Mucosa of descending colon (tissue), 3 donors: ENCODE results near the gene C19orf85. TPM values are rescaled to one million over a fixed set of nuclear protein-coding genes. Genes with fewer than 3 reads are reported as not detected.

Experiments
- ATAC-seq: fragments of 200-7000 bp; cut with Tn5 transposase; one replicate; pipeline ENCODE4 v1.9.1; 2020; ENCODE audit warnings: mild to moderate bottlenecking, moderate library complexity
- DNase-seq, 3 donors: peaks; one replicate each; pipeline ENCODE4 v3.0.0-alpha.2; 2020
- H3K36me3 ChIP-seq: fragments of 200-600 bp; one replicate; pipeline ENCODE4 v1.8.0; 2021; ENCODE audit warnings: low read depth, mild to moderate bottlenecking
- H3K4me1 ChIP-seq: fragments of 200-600 bp; one replicate; pipeline ENCODE4 v1.8.0; 2021; ENCODE audit warnings: low read depth, mild to moderate bottlenecking
- H3K4me3 ChIP-seq: fragments of 200-600 bp; one replicate; pipeline ENCODE4 v1.8.0; 2021; ENCODE audit warnings: mild to moderate bottlenecking
- H3K9me3 ChIP-seq: fragments of 200-600 bp; one replicate; pipeline ENCODE4 v1.8.0; 2021; ENCODE audit warnings: mild to moderate bottlenecking
- CTCF ChIP-seq: fragments of 200-600 bp; IDR thresholded peaks from one replicate; pipeline ENCODE4 v1.8.0; 2022; ENCODE audit warnings: antibody characterized with exemption, mild to moderate bottlenecking
- intact Hi-C, 2 donors: fragments of 100-400 bp; cut with DNase I in 1 of 2; cut with micrococcal nuclease in 1 of 2; formaldehyde crosslinking; loops; one replicate each; pipeline versions ENCODE4 v1.11.0 to v1.11.1; 2022; cut with DNase I, micrococcal nuclease
- total RNA-seq, 3 donors: library from RNA; stranded (reverse); fragmentation: NEBNext Ultra II Directional in 2 of 3; extraction: Animal tissue kit (Norgen Biotek cat#: 25700) in 2 of 3; gene quantifications; one replicate each; pipeline versions ENCODE4 v1.2.1 to v1.2.4, GENCODE V29; 2021 to 2023
- donor health status: DM: no; HTN: no; CAD: no; lungs with moderate emphysema.
- donor health status: DM: no; HTN: no; CAD: no.
- donor health status: DM: no; HTN: yes; CAD: no.

C19orf85 gene
- total RNA-seq, 3 donors from 2014 or later: not detected

GRCh38 chr19:55443824-55444480 lies 20.6 kb downstream of the C19orf85 start:
- Histone ChIP-seq H3K4me3 (no peak overlapping the region), H3K9me3 (no peaks in the 10 kb centered on the region), H3K36me3 (no peaks in the 10 kb centered on the region), H3K4me1 (peaks cover 6% of the 10 kb centered on the region)
- no peak for ATAC-seq
- DNase-seq: no peak
- no peak for TF ChIP-seq CTCF
- intact Hi-C loops: no loop called here

- Histone ChIP-seq H3K4me3 (no peak within 1 kb of the TSS), H3K4me1 (peaks cover 6% of the 10 kb centered on the region), H3K36me3 (no peaks in the 10 kb centered on the region), H3K9me3 (no peaks in the 10 kb centered on the region)
- DNase-seq (no peak), ATAC-seq (no peak)
- intact Hi-C loops: no loop called here
- no peak for TF ChIP-seq CTCF
Measured at GRCh38 chr19:55443045-55443823, 21.3 kb downstream of the C19orf85 start, which contains the start of gene SHISA7. SHISA7 (minus strand) TSS chr19:55443300; CDS start chr19:55442863, 437 bp downstream.

GRCh38 chr19:55442372-55442961 lies 22.1 kb downstream of the C19orf85 start:
- DNase-seq (no peak), ATAC-seq (no peak)
- H3K9me3 ChIP-seq: no peaks in the 10 kb centered on the region
- no peak overlapping the region for H3K4me3 ChIP-seq
- no peak for TF ChIP-seq CTCF
- intact Hi-C loops: no loop called here
- H3K4me1 ChIP-seq: peaks cover 6% of the 10 kb centered on the region
- H3K36me3 ChIP-seq: no peaks in the 10 kb centered on the region

- intact Hi-C loops: no loop called here
- Histone ChIP-seq H3K4me1 (peaks cover 6% of the 10 kb centered on the region), H3K9me3 (no peaks in the 10 kb centered on the region), H3K4me3 (no peak overlapping the region), H3K36me3 (no peaks in the 10 kb centered on the region)
- DNase-seq: peak in 1 of 3 donors; percentile 56
- ATAC-seq: peak; percentile 60
- TF ChIP-seq CTCF: no peak
Measured at GRCh38 chr19:55441692-55442321, 22.7 kb downstream of the C19orf85 start.

- no peak for TF ChIP-seq CTCF
- Histone ChIP-seq H3K9me3 (no peaks in the 10 kb centered on the region), H3K36me3 (no peaks in the 10 kb centered on the region), H3K4me3 (no peak overlapping the region), H3K4me1 (peaks cover 6% of the 10 kb centered on the region)
- ATAC-seq (no peak), DNase-seq (no peak)
- intact Hi-C loops: no loop called here
Measured at GRCh38 chr19:55441319-55441691, 23.2 kb downstream of the C19orf85 start.
